ENCODE measurements around the gene CLPSL1.

CLPSL1 gene

DNA sequence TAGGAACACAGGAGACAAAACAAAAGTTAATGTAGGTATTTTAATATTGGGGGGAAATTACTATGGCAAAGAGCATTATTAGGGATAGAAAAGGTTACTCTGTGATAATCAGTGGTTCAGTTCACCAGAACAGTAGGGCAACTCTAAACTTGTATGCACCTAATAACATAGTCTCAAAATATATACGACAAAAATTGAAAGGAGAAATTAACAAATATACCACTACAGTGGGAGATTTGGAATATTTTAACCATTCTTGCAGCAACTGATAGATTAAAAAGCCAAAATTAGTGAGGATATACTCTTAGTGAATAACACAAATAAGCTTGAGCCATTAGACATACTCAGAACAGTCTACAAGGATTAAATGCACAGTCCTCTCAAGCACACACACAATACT, 32.9 kb upstream of the CLPSL1 start:
- TF ChIP-seq, protein P1, sequence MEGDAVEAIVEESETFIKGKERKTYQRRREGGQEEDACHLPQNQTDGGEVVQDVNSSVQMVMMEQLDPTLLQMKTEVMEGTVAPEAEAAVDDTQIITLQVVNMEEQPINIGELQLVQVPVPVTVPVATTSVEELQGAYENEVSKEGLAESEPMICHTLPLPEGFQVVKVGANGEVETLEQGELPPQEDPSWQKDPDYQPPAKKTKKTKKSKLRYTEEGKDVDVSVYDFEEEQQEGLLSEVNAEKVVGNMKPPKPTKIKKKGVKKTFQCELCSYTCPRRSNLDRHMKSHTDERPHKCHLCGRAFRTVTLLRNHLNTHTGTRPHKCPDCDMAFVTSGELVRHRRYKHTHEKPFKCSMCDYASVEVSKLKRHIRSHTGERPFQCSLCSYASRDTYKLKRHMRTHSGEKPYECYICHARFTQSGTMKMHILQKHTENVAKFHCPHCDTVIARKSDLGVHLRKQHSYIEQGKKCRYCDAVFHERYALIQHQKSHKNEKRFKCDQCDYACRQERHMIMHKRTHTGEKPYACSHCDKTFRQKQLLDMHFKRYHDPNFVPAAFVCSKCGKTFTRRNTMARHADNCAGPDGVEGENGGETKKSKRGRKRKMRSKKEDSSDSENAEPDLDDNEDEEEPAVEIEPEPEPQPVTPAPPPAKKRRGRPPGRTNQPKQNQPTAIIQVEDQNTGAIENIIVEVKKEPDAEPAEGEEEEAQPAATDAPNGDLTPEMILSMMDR (IDR thresholded peaks at IDR 0.05; ENCODE audit: insufficient read depth, missing control alignments): no peak
- DNase-seq (ENCODE audit: insufficient read length, low spot score): no peak
- FAIRE-seq: no peak

DNA sequence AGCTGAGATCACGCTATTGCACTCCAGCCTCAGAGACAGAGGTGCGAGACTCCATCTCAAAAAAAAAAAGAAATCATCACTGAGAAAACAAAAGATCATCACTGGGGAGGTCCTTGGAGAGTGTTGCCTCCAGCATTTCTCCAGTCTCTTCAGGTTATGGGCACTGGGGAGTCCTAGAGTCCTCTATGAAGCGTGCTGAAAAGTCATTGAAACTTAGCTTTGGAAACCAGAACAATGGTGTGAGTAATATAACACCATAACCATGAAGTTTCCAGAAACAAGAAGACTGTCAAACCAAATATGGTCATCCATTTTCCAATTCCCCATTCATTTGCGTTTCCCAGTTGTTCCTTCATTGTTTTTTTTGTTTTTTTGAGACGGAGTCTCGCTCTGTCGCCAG, 30.3 kb upstream of the CLPSL1 start:
- TF ChIP-seq, protein P1 (IDR thresholded peaks at IDR 0.05; ENCODE audit: insufficient read depth, missing control alignments): no peak
- DNase-seq (ENCODE audit: insufficient read length, low spot score) (no peak), FAIRE-seq (no peak)

GRCh38 chr6:35751594-35751993, 29.2 kb upstream of the CLPSL1 start:
- no peak for DNase-seq (ENCODE audit: insufficient read length, low spot score)
- TF ChIP-seq, protein P1 (IDR thresholded peaks at IDR 0.05; ENCODE audit: insufficient read depth, missing control alignments): no peak
- FAIRE-seq: no peak

GRCh38 chr6:35752330-35752729, 28.5 kb upstream of the CLPSL1 start:
- TF ChIP-seq, protein P1 (IDR thresholded peaks at IDR 0.05; ENCODE audit: insufficient read depth, missing control alignments): no peak
- FAIRE-seq (no peak), DNase-seq (ENCODE audit: insufficient read length, low spot score) (no peak)

GRCh38 chr6:35754452-35755277, 26.2 kb upstream of the CLPSL1 start:
- TF ChIP-seq, protein P1 (IDR thresholded peaks at IDR 0.05; ENCODE audit: insufficient read depth, missing control alignments): peak; percentile 15
- DNase-seq (ENCODE audit: insufficient read length, low spot score) (no peak), FAIRE-seq (no peak)

DNA sequence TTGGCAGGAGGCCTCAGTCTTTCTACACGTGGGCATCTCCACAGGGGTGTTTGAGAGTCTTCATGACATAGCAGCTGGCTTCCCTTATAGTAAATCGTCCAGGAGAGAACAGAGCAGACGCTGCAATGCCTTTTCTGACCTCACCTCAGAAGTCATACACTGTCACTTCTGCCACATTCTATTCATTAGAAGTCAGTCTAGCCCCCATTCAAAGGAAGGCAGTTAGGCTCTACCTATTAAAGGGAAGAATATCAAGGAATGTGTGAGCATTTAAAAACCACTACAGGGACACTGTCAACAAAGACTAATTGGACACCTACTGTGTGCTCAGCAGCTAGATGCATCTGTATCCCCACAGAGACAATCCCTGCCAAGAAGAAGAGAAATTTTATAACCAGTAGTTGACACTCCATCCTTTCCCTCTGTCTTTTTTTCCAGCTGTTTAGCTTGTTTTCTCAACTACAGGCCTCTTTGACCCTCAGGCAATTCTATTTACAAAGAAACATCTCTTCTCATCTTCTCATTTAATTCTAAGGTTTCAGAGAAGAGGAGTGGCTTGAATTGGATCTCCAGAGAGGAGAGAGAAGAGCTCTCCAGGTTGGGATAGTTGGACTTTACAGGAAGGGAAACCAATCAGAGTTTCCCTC, 25.4 kb upstream of the CLPSL1 start:
- DNase-seq (ENCODE audit: insufficient read length, low spot score) (no peak), FAIRE-seq (no peak)
- TF ChIP-seq, protein P1 (IDR thresholded peaks at IDR 0.05; ENCODE audit: insufficient read depth, missing control alignments): no peak
